GM21381 (cell line): Measurements from ENCODE around the gene ZNF436.

Source experiments
- ATAC-seq: cut with Tn5 transposase; IDR thresholded peaks from one replicate; pipeline ENCODE4 v1.9.1; 2021; ENCODE audit warnings: mild to moderate bottlenecking, moderate library complexity; ENCODE audit not compliant: unreplicated experiment

The ZNF436 gene

DNA sequence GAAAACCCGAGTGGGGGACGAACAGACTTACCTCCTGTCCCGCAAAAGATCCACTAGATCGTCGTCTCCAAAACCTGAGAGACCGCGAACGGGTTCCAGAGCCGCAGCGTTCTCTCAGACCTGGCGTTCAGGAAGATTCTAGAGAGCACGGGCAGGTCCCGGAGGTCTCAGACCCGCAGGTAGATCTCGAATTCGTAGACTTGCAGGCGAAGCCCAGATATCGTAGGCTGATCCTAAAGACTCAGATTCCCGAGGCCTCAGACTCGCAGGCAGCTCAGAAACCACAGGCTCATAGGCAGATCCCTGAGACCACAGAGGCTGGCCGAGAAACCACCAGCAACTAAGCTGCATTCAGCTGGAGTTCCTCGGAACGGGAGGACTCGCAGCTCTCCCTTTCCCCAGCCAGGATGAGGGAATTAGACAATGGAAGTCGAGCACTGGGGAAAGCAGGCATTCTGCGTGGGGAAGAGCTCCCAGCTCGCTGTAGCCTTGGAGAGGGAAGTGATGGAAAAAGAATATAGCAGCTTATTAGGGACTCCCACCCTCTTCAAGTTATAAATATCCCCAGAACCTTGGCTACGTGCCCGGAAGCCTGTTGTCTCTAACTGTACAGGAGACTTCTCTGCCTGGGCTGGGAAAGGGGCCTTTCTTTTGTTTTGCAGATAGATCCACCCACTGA is at the start of gene ZNF436:
Gene ZNF436 (minus strand): TSS at position 502 of the 679 bp plus-strand sequence. CDS start 1,831 bp downstream, outside the sequence.
- no peak for ATAC-seq

DNA sequence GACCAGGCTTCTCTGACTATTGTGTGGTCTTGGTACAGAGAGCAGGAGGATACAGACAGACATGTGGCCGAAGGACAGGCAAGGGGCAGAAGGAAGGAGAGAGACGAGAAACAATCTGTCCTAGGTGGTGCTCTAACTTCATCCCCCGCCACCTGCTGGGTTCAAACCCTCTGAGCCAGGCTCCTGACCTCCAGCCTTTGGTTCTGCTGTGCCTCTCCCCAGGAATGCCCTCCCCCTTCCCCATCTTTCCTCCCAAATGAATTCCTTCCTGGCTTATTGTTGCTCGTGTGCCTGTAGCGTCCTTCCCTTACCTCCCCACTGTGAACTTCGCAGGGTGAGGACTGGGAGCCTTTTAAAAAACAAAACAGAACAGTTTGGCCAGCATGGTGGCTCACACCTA is 49.5 kb upstream of the ZNF436 start:
- ATAC-seq = no peak

DNA sequence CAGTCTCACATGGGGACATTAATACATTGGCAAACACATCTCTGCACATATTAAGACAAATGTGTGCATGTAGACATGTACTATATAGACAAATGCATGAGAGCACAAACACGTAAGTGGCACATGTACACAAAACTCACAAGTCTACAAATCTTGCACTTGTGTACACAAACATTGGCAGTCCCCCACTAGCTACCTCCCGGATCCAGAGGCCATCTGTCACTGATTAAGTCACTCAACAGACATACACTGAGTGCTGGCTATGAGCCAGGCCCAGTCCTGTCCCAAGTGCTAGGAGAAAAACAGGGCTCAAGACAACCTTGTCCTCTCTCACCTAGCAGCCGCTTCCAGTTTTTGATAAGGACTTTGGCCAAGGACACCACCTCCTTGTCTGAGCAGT is 47.9 kb upstream of the ZNF436 start:
- ATAC-seq = no peak

GRCh38 chr1:23416964-23417363 is 47.3 kb upstream of the ZNF436 start:
- no peak for ATAC-seq

GRCh38 chr1:23408797-23409290 is 39.2 kb upstream of the ZNF436 start:
- ATAC-seq = no peak

DNA sequence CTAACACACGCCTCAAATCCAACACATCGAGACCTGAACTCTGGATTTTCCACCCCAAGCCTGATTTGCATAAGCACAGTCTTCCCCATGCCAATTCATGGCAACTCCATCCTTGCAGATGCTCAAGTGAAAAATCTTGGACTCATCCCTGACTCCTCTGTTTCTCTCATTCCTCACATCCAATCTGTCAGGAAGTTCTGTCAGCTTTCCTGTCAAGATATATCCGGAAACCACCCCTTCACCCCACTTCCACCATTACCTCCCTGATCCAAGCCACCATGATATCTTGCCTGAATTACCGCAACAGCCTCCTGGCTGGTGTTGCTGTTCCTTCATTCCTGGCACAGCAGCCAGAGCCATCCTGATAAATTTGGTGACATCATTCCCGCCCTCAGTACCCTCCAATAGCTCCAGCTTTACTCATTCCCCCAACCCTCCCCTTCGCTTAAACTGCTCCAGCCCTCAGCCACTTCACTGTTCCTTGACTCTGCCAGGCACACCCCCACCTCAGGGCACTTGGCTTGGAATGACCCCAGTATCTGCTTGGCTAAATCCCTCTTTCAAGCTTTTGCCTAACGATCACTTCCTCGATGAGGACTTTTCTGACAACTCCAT is 37.5 kb upstream of the ZNF436 start:
- ATAC-seq = no peak

- ATAC-seq = no peak
Measured at GRCh38 chr1:23405946-23406345, 36.3 kb upstream of the ZNF436 start.

DNA sequence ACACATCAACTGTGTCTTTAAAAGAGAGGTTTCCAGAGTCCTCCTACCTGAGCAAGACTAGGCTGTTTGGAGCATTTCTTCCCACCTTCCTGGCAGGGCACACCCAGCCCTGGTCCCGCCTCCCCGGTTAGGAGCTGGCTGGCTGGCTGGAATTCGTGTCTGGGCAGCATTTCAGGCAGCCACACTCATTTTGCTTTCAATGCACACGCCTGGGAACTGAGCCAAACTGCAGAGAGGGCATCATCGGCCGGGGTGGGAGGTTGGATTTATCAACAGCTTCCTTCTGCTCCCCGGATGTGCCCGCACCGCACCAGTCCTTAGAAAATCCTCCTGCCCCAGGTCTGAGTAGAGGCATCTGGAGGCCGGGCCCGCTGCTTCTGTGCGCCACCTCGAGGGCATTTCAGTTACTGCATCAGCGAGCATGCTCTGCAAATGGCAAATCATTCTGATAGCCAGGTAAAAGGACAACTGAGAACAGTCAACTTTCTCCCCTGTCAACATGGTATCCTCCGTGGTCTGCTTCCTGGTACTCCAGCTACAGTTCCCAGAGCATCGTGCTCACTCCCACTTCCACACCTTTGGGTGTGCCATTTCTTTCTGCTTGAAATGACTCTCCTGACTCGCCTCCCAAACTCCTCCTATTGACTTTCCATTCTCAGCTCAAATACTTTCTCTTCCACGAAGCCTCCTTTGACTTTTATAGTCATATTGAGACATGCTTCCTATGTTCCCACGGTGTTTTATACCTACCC is 34.3 kb upstream of the ZNF436 start:
- ATAC-seq = no peak

GRCh38 chr1:23403355-23403734 is 33.7 kb upstream of the ZNF436 start:
- no peak for ATAC-seq

- ATAC-seq = no peak
Measured at GRCh38 chr1:23403038-23403336, 33.4 kb upstream of the ZNF436 start.

DNA sequence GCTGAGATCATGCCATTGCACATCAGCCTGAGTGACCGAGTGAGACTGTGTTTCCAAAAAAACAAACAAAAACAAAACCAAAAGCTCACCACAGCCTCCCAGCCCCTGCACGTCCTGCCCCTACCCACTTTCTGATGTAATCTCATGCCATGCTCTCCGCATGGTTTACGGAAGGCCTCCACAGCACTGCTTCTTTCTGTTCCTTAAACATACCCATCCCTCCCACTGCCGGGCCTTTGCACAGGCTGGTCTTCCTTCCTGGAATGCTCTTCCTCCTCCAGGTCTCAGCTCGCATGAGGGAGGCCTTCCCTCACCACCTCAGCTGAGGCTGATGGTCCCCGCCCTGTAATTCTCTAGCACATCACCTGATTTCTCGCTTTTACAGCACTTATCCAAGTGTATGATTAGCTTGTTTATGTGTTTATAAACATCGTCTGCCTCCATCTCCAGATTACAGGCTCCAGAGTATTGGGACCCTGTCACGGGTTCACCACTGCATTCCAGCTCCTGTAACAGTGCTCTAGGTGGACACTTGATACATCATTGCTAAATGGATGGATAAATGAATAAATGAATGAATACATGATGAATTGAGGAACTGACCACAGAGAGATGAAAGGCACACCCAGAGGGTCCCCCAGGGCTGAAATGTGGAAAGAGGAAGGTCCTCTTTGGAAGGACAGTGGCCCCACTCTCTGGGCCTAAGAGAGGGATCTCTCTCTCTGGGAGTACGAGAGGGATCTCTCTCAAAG is 32.8 kb upstream of the ZNF436 start:
- no peak for ATAC-seq

- ATAC-seq = no peak
Measured at GRCh38 chr1:23401313-23401712, 31.7 kb upstream of the ZNF436 start.

- ATAC-seq = no peak
Measured at GRCh38 chr1:23400324-23401114, 30.9 kb upstream of the ZNF436 start.

- no peak for ATAC-seq
Measured at GRCh38 chr1:23399229-23399628, 29.6 kb upstream of the ZNF436 start.

- no peak for ATAC-seq
Measured at GRCh38 chr1:23397908-23398307, 28.3 kb upstream of the ZNF436 start.

GRCh38 chr1:23396380-23396779 is 26.7 kb upstream of the ZNF436 start:
- ATAC-seq = no peak

DNA sequence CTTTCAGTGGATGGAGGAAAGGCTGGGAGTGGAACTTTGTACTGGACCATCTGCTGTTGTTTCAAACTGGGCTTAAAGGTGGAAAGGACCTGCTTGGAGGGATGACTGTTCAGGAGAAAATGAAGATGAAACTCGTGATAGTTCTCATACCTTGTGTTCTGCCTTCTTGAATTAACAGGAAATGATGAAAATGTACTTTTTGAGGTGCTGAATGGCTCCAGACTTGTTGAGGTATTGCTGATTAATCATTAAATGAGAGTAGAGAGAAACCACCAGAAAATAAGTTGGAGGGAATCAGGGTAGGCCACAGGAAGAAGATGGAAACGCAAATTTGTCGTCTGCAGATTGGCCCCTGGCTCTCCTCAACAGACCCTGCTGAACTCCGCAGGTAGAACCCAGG is 26.2 kb upstream of the ZNF436 start:
- ATAC-seq = no peak

GRCh38 chr1:23395154-23395724 is 25.6 kb upstream of the ZNF436 start:
- no peak for ATAC-seq

DNA sequence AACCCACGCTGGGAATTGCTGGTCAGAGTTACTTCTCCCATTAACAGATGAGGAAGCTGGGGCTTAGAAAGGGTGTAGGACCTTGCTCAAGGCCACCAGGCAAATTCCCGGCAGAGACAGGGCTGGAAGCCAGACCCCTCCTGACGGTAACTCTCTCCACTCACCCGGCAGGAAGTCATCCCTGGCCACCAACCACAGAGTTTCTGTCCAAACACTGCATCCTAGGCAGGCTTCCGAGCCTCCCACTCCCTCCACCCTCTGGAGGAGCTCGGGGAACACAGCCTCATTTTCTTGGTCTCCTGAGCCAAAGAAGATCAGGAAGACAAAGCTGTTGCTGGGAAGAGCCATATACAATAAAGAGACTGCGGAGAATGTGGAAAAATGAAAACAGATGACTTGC is 25.0 kb upstream of the ZNF436 start:
- no peak for ATAC-seq

DNA sequence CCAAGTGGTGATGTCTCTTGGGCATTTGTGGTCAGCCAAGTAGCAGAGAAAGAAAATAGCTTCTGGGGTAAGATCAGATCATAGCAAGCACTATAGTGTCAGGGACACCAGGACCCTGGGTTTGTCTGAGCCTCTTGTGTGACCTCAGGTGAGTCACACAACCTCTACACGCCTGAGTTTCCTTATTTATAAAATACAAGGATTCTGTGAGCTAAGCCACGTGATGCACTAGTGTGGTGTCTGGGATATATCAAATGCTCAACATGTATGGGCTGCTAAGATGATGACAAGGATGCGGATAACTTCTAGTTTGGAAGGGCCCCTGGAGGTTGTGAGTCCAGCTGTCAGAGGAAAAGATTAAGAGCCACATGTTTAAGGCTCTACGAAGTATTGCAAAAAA is 24.5 kb upstream of the ZNF436 start:
- ATAC-seq = no peak
